Prostate gland (tissue), 2 donors: ENCODE measurements around the gene TMEM266.

Experiments used
- POLR2A ChIP-seq: fragments of 450-650 bp; IDR thresholded peaks from one replicate; pipeline ENCODE4 v1.6.1; 2016; ENCODE audit warnings: antibody characterized with exemption, mild to moderate bottlenecking
- POLR2AphosphoS5 ChIP-seq: sonication (generic); formaldehyde crosslinking; IDR thresholded peaks from one replicate; pipeline ENCODE4 v1.6.1; 2017; ENCODE audit warnings: antibody characterized with exemption
- TF ChIP-seq, protein P1 (sequence below), 4 experiments: fragments of 200-600 bp in 2 of 4; fragments of 450-650 bp in 2 of 4; sonication (generic) in 2 of 4; IDR thresholded peaks; 1 replicate in 3 of 4; 2 replicates in 1 of 4; pipeline ENCODE4 v1.5.1; 2016 to 2019; ENCODE audit warnings: antibody characterized with exemption in 4 of 4, mild to moderate bottlenecking in 2 of 4, moderate library complexity in 2 of 4

DNA sequence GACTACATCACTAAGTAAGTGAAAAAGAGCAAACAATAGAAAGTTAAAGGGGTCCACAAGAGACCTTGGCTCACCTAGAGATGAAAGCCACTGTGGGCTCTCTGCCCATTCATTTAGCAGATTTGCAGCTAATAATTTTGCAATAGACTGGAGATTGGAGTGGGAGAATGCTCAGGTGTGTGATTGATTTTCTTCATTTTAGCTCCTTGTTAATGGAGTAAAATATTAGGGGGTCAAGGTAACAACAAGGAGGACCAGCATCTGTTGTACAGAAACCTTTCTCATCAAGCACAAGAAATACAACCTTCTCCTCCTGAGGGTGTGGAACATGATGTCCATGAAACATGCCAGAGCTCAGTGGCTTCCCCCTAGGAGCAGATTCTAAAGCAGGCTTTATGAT is 63.2 kb downstream of the TMEM266 start:
- TF ChIP-seq, protein P1, sequence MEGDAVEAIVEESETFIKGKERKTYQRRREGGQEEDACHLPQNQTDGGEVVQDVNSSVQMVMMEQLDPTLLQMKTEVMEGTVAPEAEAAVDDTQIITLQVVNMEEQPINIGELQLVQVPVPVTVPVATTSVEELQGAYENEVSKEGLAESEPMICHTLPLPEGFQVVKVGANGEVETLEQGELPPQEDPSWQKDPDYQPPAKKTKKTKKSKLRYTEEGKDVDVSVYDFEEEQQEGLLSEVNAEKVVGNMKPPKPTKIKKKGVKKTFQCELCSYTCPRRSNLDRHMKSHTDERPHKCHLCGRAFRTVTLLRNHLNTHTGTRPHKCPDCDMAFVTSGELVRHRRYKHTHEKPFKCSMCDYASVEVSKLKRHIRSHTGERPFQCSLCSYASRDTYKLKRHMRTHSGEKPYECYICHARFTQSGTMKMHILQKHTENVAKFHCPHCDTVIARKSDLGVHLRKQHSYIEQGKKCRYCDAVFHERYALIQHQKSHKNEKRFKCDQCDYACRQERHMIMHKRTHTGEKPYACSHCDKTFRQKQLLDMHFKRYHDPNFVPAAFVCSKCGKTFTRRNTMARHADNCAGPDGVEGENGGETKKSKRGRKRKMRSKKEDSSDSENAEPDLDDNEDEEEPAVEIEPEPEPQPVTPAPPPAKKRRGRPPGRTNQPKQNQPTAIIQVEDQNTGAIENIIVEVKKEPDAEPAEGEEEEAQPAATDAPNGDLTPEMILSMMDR (IDR thresholded peaks at IDR 0.05) = no peak
- TF ChIP-seq POLR2A (no peak), POLR2AphosphoS5 (no peak)
